ENCODE results near the gene ARSJ. TPM values are rescaled to one million over a fixed set of nuclear protein-coding genes. Genes with fewer than 3 reads are reported as not detected.

The ARSJ gene
- total and polyA plus RNA-seq, 2 of the 8 experiments (the other 6 are each of a cell fraction or from before 2014, with no cell fraction given): 1.4 to 6.3 TPM

DNA sequence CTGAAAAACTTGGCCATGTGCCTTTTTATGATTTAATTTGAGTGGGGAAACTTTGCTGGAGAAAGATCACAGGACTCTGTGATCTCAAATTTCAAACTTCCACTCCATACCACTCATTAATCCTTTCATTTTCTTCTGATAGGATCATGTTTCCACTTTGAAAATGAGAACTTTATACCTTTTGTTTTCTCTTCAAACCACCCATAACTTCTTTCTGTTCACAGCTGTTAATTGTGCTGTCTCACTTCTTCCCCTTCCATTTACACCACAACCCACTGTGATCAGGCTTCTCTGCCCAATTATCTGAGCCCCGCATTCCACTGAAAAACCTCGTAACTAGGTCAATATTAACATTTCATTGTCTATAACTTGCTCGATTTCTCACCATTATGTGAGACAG, 47.0 kb upstream of the ARSJ start:
- WGBS, 2 experiments (ENCODE audit: extremely low coverage in 1 of 2, insufficient coverage in 1 of 2, insufficient read length in 1 of 2, insufficient replicate concordance in 2 of 2, low coverage in 1 of 2, low lambda C conversion rate in 2 of 2, missing lambda C conversion rate in 1 of 2): 91% methylated on average over 3 of the region's 3 CpGs; no CpG with 5 or more reads in 1 of the 2 experiments
- no peak overlapping the region for H3K18ac ChIP-seq (ENCODE audit: extremely low read depth, low read length)
- H3K79me1 ChIP-seq (ENCODE audit: low read depth, low read length): no peaks in the 10 kb centered on the region
- no peak overlapping the region for H3K4me3 ChIP-seq (ENCODE audit: extremely low read depth in 1 of 4, insufficient read depth in 2 of 4, low read depth in 3 of 4, low read length in 4 of 4)
- H2BK120ac ChIP-seq (replicated peaks; ENCODE audit: low read depth, low read length): no peak overlapping the region
- H2BK5ac ChIP-seq (ENCODE audit: low read depth, low read length): no peak overlapping the region
- FAIRE-seq (no peak), DNase-seq (ENCODE audit: low read depth in 1 of 2, low spot score in 2 of 2) (no peak)
- no peak overlapping the region for H3K4ac ChIP-seq (replicated peaks; ENCODE audit: insufficient read length, low read depth, low read length)
- no peak for TF ChIP-seq EZH2 (IDR thresholded peaks at IDR 0.05; ENCODE audit: low read depth, low read length, severe bottlenecking)
- TF ChIP-seq, protein P1, sequence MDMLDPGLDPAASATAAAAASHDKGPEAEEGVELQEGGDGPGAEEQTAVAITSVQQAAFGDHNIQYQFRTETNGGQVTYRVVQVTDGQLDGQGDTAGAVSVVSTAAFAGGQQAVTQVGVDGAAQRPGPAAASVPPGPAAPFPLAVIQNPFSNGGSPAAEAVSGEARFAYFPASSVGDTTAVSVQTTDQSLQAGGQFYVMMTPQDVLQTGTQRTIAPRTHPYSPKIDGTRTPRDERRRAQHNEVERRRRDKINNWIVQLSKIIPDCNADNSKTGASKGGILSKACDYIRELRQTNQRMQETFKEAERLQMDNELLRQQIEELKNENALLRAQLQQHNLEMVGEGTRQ (IDR thresholded peaks at IDR 0.05; ENCODE audit: low read length): no peak
- no peak for TF ChIP-seq CBX8 (IDR thresholded peaks at IDR 0.05; ENCODE audit: borderline replicate concordance, low read depth, low read length)
- no peak for TF ChIP-seq HDAC2 (IDR thresholded peaks at IDR 0.05; ENCODE audit: borderline replicate concordance in 1 of 2, low read depth in 2 of 2, low read length in 2 of 2)
- TF ChIP-seq EP300 (IDR thresholded peaks at IDR 0.05; ENCODE audit: borderline replicate concordance in 1 of 2, low read depth in 2 of 2, low read length in 2 of 2): no peak
- no peak for TF ChIP-seq BCL11A (IDR thresholded peaks at IDR 0.05; ENCODE audit: low read depth in 2 of 2, low read length in 2 of 2)
- no peak for TF ChIP-seq SRF (IDR thresholded peaks at IDR 0.05; ENCODE audit: low read depth, low read length)
- TF ChIP-seq MAFK (IDR thresholded peaks at IDR 0.05; ENCODE audit: low read depth, low read length): no peak
- TF ChIP-seq SIRT6 (IDR thresholded peaks at IDR 0.05; ENCODE audit: low read length): no peak
- no peak for TF ChIP-seq CREB1 (IDR thresholded peaks at IDR 0.05)
- H2BK12ac ChIP-seq (ENCODE audit: low read depth, low read length): no peak overlapping the region
- no peak overlapping the region for H3K27ac ChIP-seq (ENCODE audit: low read depth, low read length)
- no peaks in the 10 kb centered on the region for H3K27me3 ChIP-seq (replicated peaks in 1 of 4; ENCODE audit: control insufficient read depth in 3 of 4, extremely low read depth in 1 of 4, insufficient read depth in 3 of 4, low read length in 3 of 4)
- CTCF ChIA-PET (ENCODE audit: partially characterized antibody): interaction anchor here (1.5 to 1.6 kb wide), 2 partner anchors 45 to 74 kb away, joined by 3 to 5 read pairs; no protein-coding TSS in a partner anchor
- no peak overlapping the region for H3K14ac ChIP-seq (ENCODE audit: insufficient read length)
- no peaks in the 10 kb centered on the region for H4K20me1 ChIP-seq (replicated peaks in 1 of 2; ENCODE audit: control insufficient read depth in 1 of 2, insufficient read depth in 2 of 2, low read length in 2 of 2)
- H3K4me1 ChIP-seq (replicated peaks in 1 of 4; ENCODE audit: control insufficient read depth in 3 of 4, insufficient read depth in 4 of 4, low read length in 3 of 4): no peaks in the 10 kb centered on the region
- H4K8ac ChIP-seq (ENCODE audit: extremely low read depth, insufficient read depth, low read length): no peak overlapping the region
- H4K5ac ChIP-seq (ENCODE audit: insufficient read length, low read depth, low read length): no peak overlapping the region
- H3K9me3 ChIP-seq (ENCODE audit: insufficient read depth in 2 of 2, low read depth in 1 of 2, low read length in 1 of 2): no peaks in the 10 kb centered on the region
- POLR2A ChIA-PET (ENCODE audit: partially characterized antibody): no interaction called here
- H3K23ac ChIP-seq (ENCODE audit: insufficient read length): no peak overlapping the region
- no peak overlapping the region for H2AFZ ChIP-seq (ENCODE audit: low read length)
- no peaks in the 10 kb centered on the region for H3K79me2 ChIP-seq (ENCODE audit: control insufficient read depth in 1 of 2, insufficient read depth in 2 of 2, low read length in 2 of 2)
- no peaks in the 10 kb centered on the region for H3K36me3 ChIP-seq (ENCODE audit: control insufficient read depth in 2 of 4, insufficient read depth in 4 of 4, low read length in 3 of 4)
- no peak overlapping the region for H2BK15ac ChIP-seq (ENCODE audit: low read length)
- H3K56ac ChIP-seq (replicated peaks; ENCODE audit: insufficient read length, low read depth, low read length): no peak overlapping the region
- no peak overlapping the region for H2AK5ac ChIP-seq (ENCODE audit: low read depth, low read length)
- H3K4me2 ChIP-seq (ENCODE audit: insufficient read depth in 1 of 2, low read depth in 2 of 2, low read length in 2 of 2): no peak overlapping the region
- H2BK20ac ChIP-seq (ENCODE audit: low read length): no peak overlapping the region
- no peak overlapping the region for H3K9ac ChIP-seq (replicated peaks in 1 of 4; ENCODE audit: extremely low read depth in 1 of 4, low read depth in 3 of 4, low read length in 3 of 4)
- no peak overlapping the region for H4K91ac ChIP-seq (replicated peaks; ENCODE audit: insufficient read length, low read length)
- no peaks in the 10 kb centered on the region for H3K23me2 ChIP-seq (ENCODE audit: low read depth, low read length)

All from H1 (cell line).